B cell (primary cell): Measurements from ENCODE around the gene IQCM. TPM values are rescaled to one million over a fixed set of nuclear protein-coding genes. Genes with fewer than 3 reads are reported as not detected.

ENCODE experiments used
- ATAC-seq: fragments of 200-7000 bp; cut with Tn5 transposase; one replicate; pipeline ENCODE4 v1.10.0; 2021; ENCODE audit warnings: low read depth, mild to moderate bottlenecking, moderate number of reproducible peaks, moderate library complexity
- CTCF ChIA-PET: fragments of 350-600 bp; sonication (Branson Sonifier 250); formaldehyde crosslinking; loops from one replicate; lab custom pipeline; 2021; ENCODE audit warnings: antibody characterized with exemption, inconsistent platforms; lab: Charles Lee
- POLR2A ChIA-PET: fragments of 350-600 bp; sonication (Branson Sonifier 250); formaldehyde crosslinking; loops from one replicate; lab custom pipeline; 2021; ENCODE audit warnings: antibody characterized with exemption; lab: Charles Lee
- DNase-seq: peaks from one replicate; pipeline ENCODE4 v3.0.0; 2013
- H2AFZ ChIP-seq: 2 replicates; pipeline ENCODE4 v1.6.1; 2012; ENCODE audit warnings: mild to moderate bottlenecking, low read depth, low read length; ENCODE audit not compliant: insufficient read depth, poor library complexity, severe bottlenecking
- H3K27ac ChIP-seq, 2 donors: 1 replicate in 1 of 2; 2 replicates in 1 of 2; pipeline ENCODE4 v1.5.1; 2012 to 2013; ENCODE audit warnings: low read length in 2 of 2, mild to moderate bottlenecking in 2 of 2, moderate library complexity in 1 of 2
- H3K27me3 ChIP-seq, 4 experiments: fragments of 200-600 bp in 1 of 4; sonication (generic) in 1 of 4; replicated peaks in 1 of 4; 1 replicate in 2 of 4; 2 replicates in 2 of 4; pipeline versions ENCODE4 v1.6.1 to v1.7.0; 2013 to 2016; ENCODE audit warnings: low read length in 3 of 4, mild to moderate bottlenecking in 2 of 4, mixed read lengths in 1 of 4, moderate library complexity in 1 of 4; ENCODE audit not compliant: insufficient read depth in 4 of 4, control insufficient read depth in 3 of 4; ENCODE audit errors: control extremely low read depth in 1 of 4
- H3K36me3 ChIP-seq, 2 experiments: replicated peaks in 1 of 2; 1 replicate in 1 of 2; 2 replicates in 1 of 2; pipeline versions ENCODE4 v1.6.1 to v1.7.1; 2013; ENCODE audit warnings: low read length in 1 of 2; ENCODE audit not compliant: insufficient read depth in 2 of 2, control insufficient read depth in 1 of 2; ENCODE audit errors: control extremely low read depth in 1 of 2, extremely low read depth in 1 of 2
- H3K4me1 ChIP-seq, 2 donors: fragments of 200-600 bp in 1 of 2; sonication (generic) in 1 of 2; 1 replicate in 1 of 2; 2 replicates in 1 of 2; pipeline versions ENCODE4 v1.5.1 to v1.6.1; 2013 to 2017; ENCODE audit warnings: low read length in 2 of 2; ENCODE audit not compliant: control insufficient read depth in 2 of 2, insufficient read depth in 2 of 2
- H3K4me2 ChIP-seq: replicated peaks from 2 replicates; pipeline ENCODE3; 2012; ENCODE audit warnings: mild to moderate bottlenecking, low read depth, low read length; ENCODE audit not compliant: poor library complexity, severe bottlenecking
- H3K4me3 ChIP-seq, 5 experiments: fragments of 200-600 bp in 1 of 5; sonication (generic) in 1 of 5; 1 replicate in 3 of 5; 2 replicates in 2 of 5; pipeline versions ENCODE4 v1.5.1 to v1.7.0; 2011 to 2016; ENCODE audit warnings: low read length in 4 of 5, mild to moderate bottlenecking in 4 of 5, low read depth in 2 of 5, control low read depth in 1 of 5, moderate library complexity in 1 of 5; ENCODE audit not compliant: insufficient read depth in 1 of 5; ENCODE audit errors: control extremely low read depth in 1 of 5, extremely low read depth in 1 of 5
- H3K79me2 ChIP-seq: fragments of 200-600 bp; sonication (generic); one replicate; pipeline ENCODE4 v1.6.0; 2016; ENCODE audit warnings: low read length; ENCODE audit not compliant: control insufficient read depth, insufficient read depth
- H3K9ac ChIP-seq: fragments of 200-600 bp; sonication (generic); 2 replicates; pipeline ENCODE4 v1.6.1; 2017; ENCODE audit warnings: mild to moderate bottlenecking, low read length, moderate library complexity
- H3K9me3 ChIP-seq, 3 donors: one replicate each; pipeline versions ENCODE4 v1.6.1 to v1.7.1; 2013; ENCODE audit warnings: low read length in 2 of 3; ENCODE audit not compliant: control insufficient read depth in 2 of 3, insufficient read depth in 1 of 3; ENCODE audit errors: control extremely low read depth in 1 of 3
- H4K20me1 ChIP-seq: 2 replicates; pipeline ENCODE4 v1.6.0; 2012; ENCODE audit warnings: mild to moderate bottlenecking, low read length; ENCODE audit not compliant: insufficient read depth, control insufficient read depth, poor library complexity, severe bottlenecking
- H3K27ac Mint-ChIP-seq: one replicate; pipeline ENCODE4 v1.8.0; 2021; ENCODE audit warnings: mixed read lengths
- H3K27me3 Mint-ChIP-seq: one replicate; pipeline ENCODE4 v1.8.0; 2021; ENCODE audit warnings: mixed read lengths
- H3K4me1 Mint-ChIP-seq: one replicate; pipeline ENCODE4 v1.8.0; 2021; ENCODE audit warnings: mixed read lengths
- H3K4me3 Mint-ChIP-seq: one replicate; pipeline ENCODE4 v1.8.0; 2021; ENCODE audit warnings: mixed read lengths
- H3K9me3 Mint-ChIP-seq: one replicate; pipeline ENCODE4 v1.8.0; 2022; ENCODE audit warnings: mixed read lengths; ENCODE audit not compliant: insufficient read depth
- CTCF ChIP-seq: fragments of 200-600 bp; IDR thresholded peaks from one replicate; pipeline ENCODE4 v1.8.0; 2022; ENCODE audit warnings: antibody characterized with exemption, mild to moderate bottlenecking
- EZH2 ChIP-seq: IDR thresholded peaks from 2 replicates; pipeline ENCODE4 v1.6.1; 2012; ENCODE audit warnings: borderline replicate concordance, low read depth, mild to moderate bottlenecking, moderate library complexity, low read length; ENCODE audit not compliant: insufficient read depth, poor library complexity, severe bottlenecking
- WGBS: methylation state at CpG from one replicate; pipeline ENCODE4 v1.1.5; 2013; ENCODE audit warnings: missing lambda C conversion rate; ENCODE audit not compliant: insufficient coverage; 5-methylcytosine and 5-hydroxymethylcytosine counted together
- intact Hi-C: fragments of 100-400 bp; cut with micrococcal nuclease; formaldehyde crosslinking; loops from one replicate; pipeline ENCODE4 v1.10.0; 2022
- polyA plus RNA-seq: library from polyadenylated mRNA; depleted of rRNA; stranded (reverse); fragments of >200 nt; gene quantifications from 2 replicates; pipeline ENCODE4 v1.2.3, GENCODE V29; 2012
- total RNA-seq, 2 donors: library from RNA; stranded (reverse); fragments of 120-200 nt in 1 of 2; gene quantifications; 1 replicate in 1 of 2; 2 replicates in 1 of 2; pipeline versions ENCODE4 v1.2.3 to v1.2.4, GENCODE V29; 2013 to 2022

Gene IQCM
- total and polyA plus RNA-seq, 2 donors (not counting 1 experiment from before 2014, with no cell fraction given), result not detected

GRCh38 chr4:149766135-149766534, 49.5 kb downstream of the IQCM start:
- H4K20me1 ChIP-seq, result no peaks in the 10 kb centered on the region
- WGBS, result 88% methylated on average over 1 of the region's 1 CpG
- no peak overlapping the region for H3K27ac Mint-ChIP-seq
- TF ChIP-seq EZH2, result no peak
- TF ChIP-seq CTCF, result no peak
- CTCF ChIA-PET, result no interaction called here
- H3K4me1 ChIP-seq, result no peaks in the 10 kb centered on the region
- no peak overlapping the region for H3K9ac ChIP-seq
- H3K4me2 ChIP-seq, result no peak overlapping the region
- ATAC-seq (no peak), DNase-seq (no peak)
- H3K27me3 ChIP-seq, result no peaks in the 10 kb centered on the region
- no peaks in the 10 kb centered on the region for H3K27me3 Mint-ChIP-seq
- H3K27ac ChIP-seq, result no peak overlapping the region
- H3K9me3 ChIP-seq, result no peaks in the 10 kb centered on the region
- no peaks in the 10 kb centered on the region for H3K36me3 ChIP-seq
- no peak overlapping the region for H3K4me3 ChIP-seq
- no peaks in the 10 kb centered on the region for H3K4me1 Mint-ChIP-seq
- no peak overlapping the region for H3K4me3 Mint-ChIP-seq
- POLR2A ChIA-PET, result no interaction called here
- H3K79me2 ChIP-seq, result no peaks in the 10 kb centered on the region
- no peak overlapping the region for H2AFZ ChIP-seq
- H3K9me3 Mint-ChIP-seq, result peaks cover 2% of the 10 kb centered on the region
- intact Hi-C loops, result no loop called here

GRCh38 chr4:149765630-149766029, 50.0 kb downstream of the IQCM start:
- H3K4me2 ChIP-seq, result no peak overlapping the region

More at GRCh38 chr4:149765630-149766029, 50.0 kb downstream of the IQCM start:
- DNase-seq (no peak), ATAC-seq (no peak)
- intact Hi-C loops, result no loop called here
- POLR2A ChIA-PET, result no interaction called here
- H3K27me3 Mint-ChIP-seq, result no peaks in the 10 kb centered on the region
- H3K4me1 ChIP-seq, result no peaks in the 10 kb centered on the region
- no peaks in the 10 kb centered on the region for H3K9me3 ChIP-seq
- no peak overlapping the region for H3K27ac Mint-ChIP-seq
- no peaks in the 10 kb centered on the region for H3K27me3 ChIP-seq
- TF ChIP-seq EZH2, result no peak
- no peak for TF ChIP-seq CTCF
- H4K20me1 ChIP-seq, result no peaks in the 10 kb centered on the region
- CTCF ChIA-PET, result no interaction called here
- H3K79me2 ChIP-seq, result no peaks in the 10 kb centered on the region
- H3K9me3 Mint-ChIP-seq, result peaks cover 2% of the 10 kb centered on the region
- 49% methylated on average over 3 of the region's 3 CpGs for WGBS
- no peak overlapping the region for H2AFZ ChIP-seq
- no peak overlapping the region for H3K4me3 Mint-ChIP-seq
- H3K4me3 ChIP-seq, result no peak overlapping the region
- H3K9ac ChIP-seq, result no peak overlapping the region
- no peaks in the 10 kb centered on the region for H3K36me3 ChIP-seq
- H3K27ac ChIP-seq, result no peak overlapping the region
- H3K4me1 Mint-ChIP-seq, result no peaks in the 10 kb centered on the region
